Measurements from ENCODE around the gene SCEL. TPM values are rescaled to one million over a fixed set of nuclear protein-coding genes. Genes with fewer than 3 reads are reported as not detected.
"Not testable (repeated sequence)": the region's sequence is repeated elsewhere in the genome, so short reads cannot be mapped to it uniquely, and the experiment has no call there.

SCEL gene
- total RNA-seq, 1 experiment from 2014 or later, result 3.5 TPM

DNA sequence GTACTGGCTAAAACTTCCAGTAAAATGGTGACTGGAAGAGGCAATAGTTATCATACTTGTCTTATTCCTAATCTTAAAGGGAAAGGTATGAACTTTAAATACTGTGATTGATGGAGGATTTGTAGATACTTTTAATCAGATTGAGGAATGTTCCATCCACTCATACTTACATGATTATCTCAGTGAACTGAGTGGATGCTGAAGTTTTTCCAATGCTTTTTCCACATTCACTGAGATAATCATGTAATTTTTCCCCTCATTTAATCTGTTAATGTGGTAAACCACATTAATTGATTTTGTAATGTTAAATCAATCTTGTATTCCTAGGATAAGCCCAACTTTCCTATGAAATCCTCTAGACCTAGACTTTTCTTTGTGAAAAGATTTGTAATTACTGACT lies 17.2 kb upstream of the SCEL start:
- Histone ChIP-seq H3K4me3 (ENCODE audit: low read length) (no peak overlapping the region), H3F3A (ENCODE audit: low read length, unreplicated experiment) (peaks cover 14% of the 10 kb centered on the region), H3K79me2 (ENCODE audit: low read length) (no peaks in the 10 kb centered on the region), H3K9me3 (ENCODE audit: low read length) (no peaks in the 10 kb centered on the region), H4K20me1 (ENCODE audit: low read length) (no peaks in the 10 kb centered on the region), H3K27ac (ENCODE audit: low read length) (no peak overlapping the region), H3K36me3 (ENCODE audit: low read depth, low read length) (no peaks in the 10 kb centered on the region), H3K4me1 (ENCODE audit: insufficient read depth, low read length) (peaks cover 59% of the 10 kb centered on the region), H2AFZ (ENCODE audit: low read length) (no peak overlapping the region), H3K27me3 (ENCODE audit: low read length) (no peaks in the 10 kb centered on the region), H3K9ac (ENCODE audit: low read length) (no peak overlapping the region), H3K9me2 (replicated peaks; ENCODE audit: low read length) (no peaks in the 10 kb centered on the region), H3K4me2 (ENCODE audit: low read length) (no peak overlapping the region)
- no peak for ATAC-seq
- intact Hi-C loops (cut with micrococcal nuclease), result no loop called here
- POLR2A ChIA-PET (ENCODE audit: unreplicated experiment), result no interaction called here
- no peak for DNase-seq
- BruUV-seq (replicated peaks), result no TSS peak
- TF ChIP-seq, protein P1, sequence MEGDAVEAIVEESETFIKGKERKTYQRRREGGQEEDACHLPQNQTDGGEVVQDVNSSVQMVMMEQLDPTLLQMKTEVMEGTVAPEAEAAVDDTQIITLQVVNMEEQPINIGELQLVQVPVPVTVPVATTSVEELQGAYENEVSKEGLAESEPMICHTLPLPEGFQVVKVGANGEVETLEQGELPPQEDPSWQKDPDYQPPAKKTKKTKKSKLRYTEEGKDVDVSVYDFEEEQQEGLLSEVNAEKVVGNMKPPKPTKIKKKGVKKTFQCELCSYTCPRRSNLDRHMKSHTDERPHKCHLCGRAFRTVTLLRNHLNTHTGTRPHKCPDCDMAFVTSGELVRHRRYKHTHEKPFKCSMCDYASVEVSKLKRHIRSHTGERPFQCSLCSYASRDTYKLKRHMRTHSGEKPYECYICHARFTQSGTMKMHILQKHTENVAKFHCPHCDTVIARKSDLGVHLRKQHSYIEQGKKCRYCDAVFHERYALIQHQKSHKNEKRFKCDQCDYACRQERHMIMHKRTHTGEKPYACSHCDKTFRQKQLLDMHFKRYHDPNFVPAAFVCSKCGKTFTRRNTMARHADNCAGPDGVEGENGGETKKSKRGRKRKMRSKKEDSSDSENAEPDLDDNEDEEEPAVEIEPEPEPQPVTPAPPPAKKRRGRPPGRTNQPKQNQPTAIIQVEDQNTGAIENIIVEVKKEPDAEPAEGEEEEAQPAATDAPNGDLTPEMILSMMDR (conservative IDR thresholded peaks at IDR 0.05; ENCODE audit: low read depth, low read length), result no peak
- TF ChIP-seq EZH2phosphoT487 (IDR thresholded peaks at IDR 0.05; ENCODE audit: borderline replicate concordance, low read length), result no peak
- no peak for TF ChIP-seq EZH2 (IDR thresholded peaks at IDR 0.05; ENCODE audit: low read length, unreplicated experiment)
- CTCF ChIA-PET, result no interaction called here

DNA sequence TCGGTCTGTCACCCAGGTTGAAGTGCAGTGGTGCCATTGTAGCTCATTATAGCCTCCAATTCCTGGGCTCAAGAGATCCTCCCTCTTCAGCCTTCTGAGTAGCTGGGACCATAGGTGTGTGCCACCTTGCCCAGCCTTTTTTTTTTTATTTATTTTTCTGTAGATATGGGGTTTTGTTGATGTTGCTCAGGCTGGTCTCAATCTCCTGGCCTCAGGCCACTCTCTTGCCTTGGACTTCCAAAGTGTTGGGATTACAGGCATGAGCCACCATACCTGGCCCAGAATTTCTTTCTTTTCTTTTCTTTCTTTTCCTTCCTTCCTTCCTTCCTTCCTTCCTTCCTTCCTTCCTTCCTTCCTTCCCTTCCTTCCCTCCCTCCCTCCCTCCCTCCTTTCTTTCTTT lies 16.1 kb upstream of the SCEL start:
- H2AFZ ChIP-seq (ENCODE audit: low read length); BruUV-seq (replicated peaks); H3K36me3 ChIP-seq (ENCODE audit: low read depth, low read length); H3K4me3 ChIP-seq (ENCODE audit: low read length); H3K79me2 ChIP-seq (ENCODE audit: low read length); H3K9me3 ChIP-seq (ENCODE audit: low read length); DNase-seq; H3K27me3 ChIP-seq (ENCODE audit: low read length); intact Hi-C loops (cut with micrococcal nuclease); POLR2A ChIA-PET (ENCODE audit: unreplicated experiment); ATAC-seq; CTCF ChIA-PET; H4K20me1 ChIP-seq (ENCODE audit: low read length); H3K9ac ChIP-seq (ENCODE audit: low read length); H3K27ac ChIP-seq (ENCODE audit: low read length); H3K4me2 ChIP-seq (ENCODE audit: low read length); H3K9me2 ChIP-seq (replicated peaks; ENCODE audit: low read length): not testable (repeated sequence)
- peaks cover 69% of the 10 kb centered on the region for H3K4me1 ChIP-seq (ENCODE audit: insufficient read depth, low read length)
- H3F3A ChIP-seq (ENCODE audit: low read length, unreplicated experiment), result peaks cover 14% of the 10 kb centered on the region

DNA sequence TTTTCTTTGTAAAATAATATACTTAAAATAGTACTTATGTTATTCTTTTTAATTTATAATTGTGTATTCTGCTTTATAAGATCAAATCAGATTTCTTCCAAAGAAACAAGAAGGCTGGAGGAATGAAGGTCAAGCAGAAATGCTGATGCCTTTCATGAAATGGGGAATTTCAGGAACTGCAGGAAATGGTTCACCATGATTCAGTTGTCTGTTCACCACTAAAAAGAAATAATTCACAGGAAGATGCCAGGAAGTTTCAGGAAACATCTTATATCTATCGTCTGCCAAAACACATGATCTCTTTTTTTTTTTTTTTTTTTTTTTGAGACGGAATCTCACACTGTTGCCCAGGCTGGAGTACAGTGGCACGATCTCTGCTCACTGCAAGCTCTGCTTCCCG lies 15.7 kb upstream of the SCEL start:
- H3K4me2 ChIP-seq (ENCODE audit: low read length), result no peak overlapping the region
- ATAC-seq (no peak), DNase-seq (peak; percentile 51)
- H3K9me2 ChIP-seq (replicated peaks; ENCODE audit: low read length), result no peaks in the 10 kb centered on the region
- POLR2A ChIA-PET (ENCODE audit: unreplicated experiment), result no interaction called here
- no peaks in the 10 kb centered on the region for H3K27me3 ChIP-seq (ENCODE audit: low read length)
- H3K36me3 ChIP-seq (ENCODE audit: low read depth, low read length), result no peaks in the 10 kb centered on the region
- H3K9ac ChIP-seq (ENCODE audit: low read length), result no peak overlapping the region
- intact Hi-C loops (cut with micrococcal nuclease), result loop anchor here (5.0 kb wide), 1 partner anchor 98 kb away; no protein-coding TSS in a partner anchor
- 0 out of 2 replicates have a peak overlapping the region, but pooled peaks have one; percentile 92 for H3K27ac ChIP-seq (ENCODE audit: low read length)
- no peak overlapping the region for H3K4me3 ChIP-seq (ENCODE audit: low read length)
- H3F3A ChIP-seq (ENCODE audit: low read length, unreplicated experiment), result peaks cover 14% of the 10 kb centered on the region
- no peaks in the 10 kb centered on the region for H3K79me2 ChIP-seq (ENCODE audit: low read length)
- H4K20me1 ChIP-seq (ENCODE audit: low read length), result no peaks in the 10 kb centered on the region
- CTCF ChIA-PET, result no interaction called here
- no TSS peak for BruUV-seq (replicated peaks)
- TF ChIP-seq EZH2phosphoT487 (IDR thresholded peaks at IDR 0.05; ENCODE audit: borderline replicate concordance, low read length), result no peak
- TF ChIP-seq EZH2 (IDR thresholded peaks at IDR 0.05; ENCODE audit: low read length, unreplicated experiment), result no peak
- TF ChIP-seq, protein P1 (conservative IDR thresholded peaks at IDR 0.05; ENCODE audit: low read depth, low read length), result no peak
- H3K4me1 ChIP-seq (ENCODE audit: insufficient read depth, low read length), result peaks cover 67% of the 10 kb centered on the region
- no peak overlapping the region for H2AFZ ChIP-seq (ENCODE audit: low read length)
- no peaks in the 10 kb centered on the region for H3K9me3 ChIP-seq (ENCODE audit: low read length)
